Activated naive CD4-positive, alpha-beta T cell treated with anti-CD3 and anti-CD28 coated beads, Interleukin-2, amount 10 ng/mL, durations not matched to agents 5 hours and 36 hours (primary cell): ENCODE data around the gene NXPH3. TPM values are rescaled to one million over a fixed set of nuclear protein-coding genes. Genes with fewer than 3 reads are reported as not detected.

Experiments
- total RNA-seq, 2 experiments: library from RNA; stranded (reverse); gene quantifications; one replicate each; pipeline ENCODE4 v1.2.3, GENCODE V29; 2021

The NXPH3 gene
- total RNA-seq: not detected

GRCh38 chr17:49575679-49576087, at the start of gene NXPH3:
Gene NXPH3, plus strand, starts transcription at chr17:49575871. Its CDS starts 349 bp downstream, at chr17:49576220.

Other genes starting within 250 kb of the NXPH3 start
- gene ZNF652, start 213.6 kb upstream of the NXPH3 start, total RNA-seq: 10 to 100 TPM; 43.7 to 45.0 TPM
- 100 to 1,000 TPM; 113 to 114 TPM for gene PHB1, start 161.0 kb upstream of the NXPH3 start, total RNA-seq
- not detected for gene NGFR, start 80.6 kb upstream of the NXPH3 start, total RNA-seq
- 10 to 100 TPM; 62.3 to 63.4 TPM for gene SPOP, start 102.2 kb downstream of the NXPH3 start, total RNA-seq
- 10 to 100 TPM; 42.9 to 47.6 TPM for gene SLC35B1, start 132.1 kb downstream of the NXPH3 start, total RNA-seq
- gene FAM117A, start 188.3 kb downstream of the NXPH3 start, total RNA-seq: 10 to 100 TPM; 40.3 to 41.0 TPM
- gene KAT7, start 212.8 kb downstream of the NXPH3 start, total RNA-seq: 10 to 100 TPM; 72.6 to 73.2 TPM